H1 (cell line): ENCODE measurements around the gene ADPRHL1. TPM values are rescaled to one million over a fixed set of nuclear protein-coding genes. Genes with fewer than 3 reads are reported as not detected.

Source experiments
- ATF3 ChIP-seq: IDR thresholded peaks from 2 replicates; pipeline ENCODE4 v1.6.1; 2011; ENCODE audit warnings: low read depth, mild to moderate bottlenecking, low read length; ENCODE audit not compliant: insufficient read depth
- CHD1 ChIP-seq: IDR thresholded peaks from 2 replicates; pipeline ENCODE4 v1.6.1; 2012; ENCODE audit warnings: low read depth, low read length, improper control_type of control experiment
- GTF2F1 ChIP-seq: IDR thresholded peaks from 2 replicates; pipeline ENCODE4 v1.6.1; 2012; ENCODE audit warnings: low read depth, low read length, improper control_type of control experiment, borderline replicate concordance
- PHF8 ChIP-seq: fragments of 200-600 bp; sonication (generic); conservative IDR thresholded peaks from 2 replicates; pipeline ENCODE4 v1.7.1; 2012; ENCODE audit warnings: low read depth, mild to moderate bottlenecking, inconsistent platforms, low read length, moderate library complexity
- RBBP5 ChIP-seq: IDR thresholded peaks from 2 replicates; pipeline ENCODE4 v1.7.1; 2012; ENCODE audit warnings: low read depth, mild to moderate bottlenecking, inconsistent platforms, low read length, moderate library complexity, borderline replicate concordance
- RFX5 ChIP-seq: IDR thresholded peaks from 2 replicates; pipeline ENCODE4 v1.6.1; 2011; ENCODE audit warnings: low read depth, low read length, improper control_type of control experiment, borderline replicate concordance
- RXRA ChIP-seq: IDR thresholded peaks from 2 replicates; pipeline ENCODE4 v1.6.1; 2011; ENCODE audit warnings: low read depth, mild to moderate bottlenecking, low read length, moderate library complexity; ENCODE audit not compliant: insufficient read depth
- TEAD4 ChIP-seq: IDR thresholded peaks from 2 replicates; pipeline ENCODE4 v1.6.1; 2012; ENCODE audit warnings: low read depth, low read length, inconsistent platforms, mixed read lengths
- polyA plus RNA-seq, 7 experiments: library from polyadenylated mRNA; depleted of rRNA in 3 of 7; stranded (reverse) in 5 of 7; unstranded in 2 of 7; fragments of >200 nt in 5 of 7; fragments of 200-250 nt in 2 of 7; gene quantifications; 1 replicate in 5 of 7; 2 replicates in 1 of 7; 4 replicates in 1 of 7; pipeline versions ENCODE4 v1.2.1 to v1.2.3, GENCODE V29; 2011 to 2013; ENCODE audit warnings: missing spikeins in 2 of 7, mixed read lengths in 2 of 7
- total RNA-seq: library from RNA; stranded (reverse); fragmentation: NEBNext Ultra II Directional; extraction: Animal tissue kit (Norgen Biotek cat#: 25700); gene quantifications from 2 replicates; pipeline ENCODE4 v1.2.1, GENCODE V29; 2021

ADPRHL1 gene
- total and polyA plus RNA-seq, 2 of the 8 experiments (the other 6 are each of a cell fraction or from before 2014, with no cell fraction given): 0.74 to 1.7 TPM

DNA sequence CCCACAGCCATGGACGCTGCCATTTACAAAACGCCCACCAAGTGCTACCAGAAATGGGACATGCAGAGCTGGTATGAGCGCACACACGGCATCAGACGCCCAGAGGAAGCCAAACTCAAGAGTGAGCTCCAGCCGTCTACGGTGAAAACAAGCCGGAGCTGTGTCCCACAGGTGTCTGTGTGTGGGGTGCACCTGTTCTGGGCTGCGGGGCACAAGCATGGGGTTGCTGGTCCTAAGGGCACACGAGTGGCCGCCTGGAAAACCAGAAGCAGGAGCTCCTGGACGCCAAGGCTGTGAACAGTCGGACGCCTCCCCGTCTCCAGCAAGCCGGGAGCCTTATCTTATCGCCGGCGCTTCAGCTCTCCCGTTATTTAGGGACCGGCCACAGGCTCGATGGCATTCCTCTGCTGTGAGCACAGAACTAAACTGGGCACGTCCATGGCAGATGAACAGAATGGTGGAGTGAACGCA, 1.3 kb downstream of the ADPRHL1 start (continued):
- TF ChIP-seq PHF8: no peak
- TF ChIP-seq RFX5: no peak
- no peak for TF ChIP-seq RBBP5
- no peak for TF ChIP-seq CHD1
- TF ChIP-seq ATF3: no peak
- TF ChIP-seq GTF2F1: no peak
- no peak for TF ChIP-seq RXRA
- TF ChIP-seq TEAD4: no peak
